Ishikawa (cell line): Measurements from ENCODE around the gene PRKCD.

ENCODE experiments used
- CEBPB ChIP-seq: IDR thresholded peaks from 2 replicates; pipeline ENCODE4 v1.6.1; 2012
- CREB1 ChIP-seq: IDR thresholded peaks from 2 replicates; pipeline ENCODE4 v1.6.1; 2012; ENCODE audit warnings: low read depth
- EGR1 ChIP-seq: IDR thresholded peaks from 2 replicates; pipeline ENCODE4 v1.6.1; 2012
- EP300 ChIP-seq: IDR thresholded peaks from 2 replicates; pipeline ENCODE4 v1.6.1; 2012; ENCODE audit warnings: borderline replicate concordance
- MAX ChIP-seq: IDR thresholded peaks from 2 replicates; pipeline ENCODE4 v1.6.1; 2012
- NFIC ChIP-seq: IDR thresholded peaks from 2 replicates; pipeline ENCODE4 v1.6.1; 2012
- RAD21 ChIP-seq: IDR thresholded peaks from 2 replicates; pipeline ENCODE4 v1.6.1; 2012; ENCODE audit warnings: low read depth
- REST ChIP-seq: IDR thresholded peaks from 2 replicates; pipeline ENCODE4 v1.6.1; 2012; ENCODE audit warnings: low read depth, mild to moderate bottlenecking
- TAF1 ChIP-seq: IDR thresholded peaks from 2 replicates; pipeline ENCODE4 v1.6.1; 2012; ENCODE audit warnings: low read depth, mild to moderate bottlenecking
- TEAD4 ChIP-seq: IDR thresholded peaks from 2 replicates; pipeline ENCODE4 v1.6.1; 2012
- USF1 ChIP-seq: IDR thresholded peaks from 2 replicates; pipeline ENCODE4 v1.6.1; 2012
- YY1 ChIP-seq: IDR thresholded peaks from 2 replicates; pipeline ENCODE4 v1.6.1; 2012; ENCODE audit warnings: low read depth
- ZBTB7A ChIP-seq: IDR thresholded peaks from 2 replicates; pipeline ENCODE4 v1.6.1; 2012; ENCODE audit warnings: low read depth

- TF ChIP-seq NFIC (no peak), EP300 (no peak), EGR1 (no peak), RAD21 (no peak), TEAD4 (no peak), CREB1 (no peak), TAF1 (no peak), CEBPB (no peak), REST (no peak), YY1 (no peak), MAX (no peak), ZBTB7A (no peak), USF1 (no peak)
These were observed 81.1 kb downstream of the PRKCD start for GRCh38 chr3:53242155-53242554.
